Esophagus (tissue), 2 donors: ENCODE data around the gene GATA6. TPM values are rescaled to one million over a fixed set of nuclear protein-coding genes. Genes with fewer than 3 reads are reported as not detected.

Source experiments
- H3K27ac ChIP-seq, 2 donors: one replicate each; pipeline ENCODE4 v1.5.1; 2013; ENCODE audit warnings: low read depth in 2 of 2, mild to moderate bottlenecking in 2 of 2, inconsistent platforms in 1 of 2, low read length in 1 of 2, moderate library complexity in 1 of 2
- H3K27me3 ChIP-seq, 2 donors: one replicate each; pipeline ENCODE4 v1.6.1; 2013; ENCODE audit warnings: low read length in 2 of 2, control low read depth in 1 of 2, mild to moderate bottlenecking in 1 of 2; ENCODE audit not compliant: insufficient read depth in 2 of 2, control insufficient read depth in 1 of 2
- H3K36me3 ChIP-seq, 2 donors: one replicate each; pipeline ENCODE4 v1.6.1; 2013; ENCODE audit warnings: low read length in 1 of 2; ENCODE audit not compliant: control insufficient read depth in 2 of 2, insufficient read depth in 2 of 2
- H3K4me1 ChIP-seq, 2 donors: one replicate each; pipeline ENCODE4 v1.6.1; 2013; ENCODE audit warnings: low read length in 1 of 2; ENCODE audit not compliant: control insufficient read depth in 2 of 2, insufficient read depth in 2 of 2
- H3K4me3 ChIP-seq, 2 donors: one replicate each; pipeline ENCODE4 v1.5.1; 2013; ENCODE audit warnings: low read length in 2 of 2, mild to moderate bottlenecking in 2 of 2, low read depth in 1 of 2, moderate library complexity in 1 of 2
- H3K9me3 ChIP-seq, 2 donors: one replicate each; pipeline ENCODE4 v1.6.1; 2013; ENCODE audit warnings: mild to moderate bottlenecking in 2 of 2, low read depth in 1 of 2, low read length in 1 of 2, moderate library complexity in 1 of 2; ENCODE audit not compliant: control insufficient read depth in 2 of 2, insufficient read depth in 1 of 2
- WGBS, 2 donors: extraction: QIAGEN DNeasy Blood & Tissue Kit; methylation state at CpG; one replicate each; pipeline ENCODE4 v1.1.7; 2013; 5-methylcytosine and 5-hydroxymethylcytosine counted together
- polyA plus RNA-seq, 2 donors: library from polyadenylated mRNA; stranded (reverse); fragments of 200-250 nt; gene quantifications; one replicate each; pipeline ENCODE4 v1.2.3, GENCODE V29; 2013
- donor health status: healthy with polysubstance abuse.
- donor health status: Bipolar disorder and iron deficiency.

The GATA6 gene
- under 1 TPM; 0.35 to 0.41 TPM for polyA plus RNA-seq

DNA sequence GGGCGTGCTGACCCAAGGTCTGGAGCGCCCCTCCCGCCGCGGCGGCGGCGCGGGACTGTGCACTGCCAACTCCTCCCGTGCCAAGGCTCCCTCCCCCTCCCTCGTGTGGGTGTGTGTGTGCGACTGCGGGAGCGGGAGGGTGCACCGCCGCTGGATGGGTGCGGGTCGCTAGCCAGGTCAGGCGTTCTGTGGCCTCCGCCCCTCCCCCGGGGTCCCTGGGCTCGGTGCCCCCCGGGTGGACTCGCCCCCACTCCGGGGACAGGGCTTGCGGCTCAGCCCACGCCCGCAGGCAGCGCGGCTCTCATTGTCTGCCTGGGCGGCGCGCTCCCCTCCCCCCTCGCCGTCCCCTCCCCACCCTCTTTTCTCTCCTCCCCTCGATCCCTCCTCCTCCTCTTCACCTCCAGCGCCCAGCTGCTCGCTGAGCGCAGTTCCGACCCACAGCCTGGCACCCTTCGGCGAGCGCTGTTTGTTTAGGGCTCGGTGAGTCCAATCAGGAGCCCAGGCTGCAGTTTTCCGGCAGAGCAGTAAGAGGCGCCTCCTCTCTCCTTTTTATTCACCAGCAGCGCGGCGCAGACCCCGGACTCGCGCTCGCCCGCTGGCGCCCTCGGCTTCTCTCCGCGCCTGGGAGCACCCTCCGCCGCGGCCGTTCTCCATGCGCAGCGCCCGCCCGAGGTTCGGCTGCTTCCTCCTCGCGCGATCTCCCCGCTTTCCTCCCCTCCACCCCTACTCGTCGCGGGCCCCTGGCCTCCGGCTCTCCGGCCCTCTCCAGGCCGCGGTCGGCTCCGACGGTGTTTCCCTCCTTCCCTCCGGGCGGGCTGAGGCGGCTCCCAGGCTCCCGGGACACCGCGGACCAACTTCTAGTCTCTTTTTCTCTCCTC is at the start of gene GATA6:
GATA6 (plus strand) TSS at position 579 of the 878 bp plus-strand sequence. CDS start 1,556 bp downstream, outside the sequence.
- WGBS, 2 donors: 1% methylated on average over 58 to 87 of the region's 87 CpGs

DNA sequence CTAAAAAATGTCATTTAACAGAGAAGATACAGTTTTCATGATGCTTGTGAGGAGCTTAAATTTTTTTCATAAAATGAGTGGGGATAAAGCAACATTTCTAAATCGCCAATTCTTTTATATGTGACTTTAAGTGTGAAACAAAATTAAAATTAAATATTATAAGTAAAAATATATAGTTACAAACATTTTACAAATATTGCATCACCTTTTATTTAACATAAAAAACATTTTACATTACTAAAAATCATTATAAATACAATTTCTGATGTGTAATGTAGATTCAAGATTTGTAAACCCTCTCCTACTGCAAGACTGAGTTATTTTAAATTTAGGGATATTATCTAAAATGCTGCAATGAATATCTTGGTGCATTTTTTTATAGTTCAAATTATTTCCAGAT is 44.4 kb upstream of the GATA6 start:
- 92 to 95% methylated on average over 1 of the region's 1 CpG for WGBS, 2 donors
- H3K27ac ChIP-seq: no peak overlapping the region
- H3K4me1 ChIP-seq: no peaks in the 10 kb centered on the region
- no peaks in the 10 kb centered on the region for H3K27me3 ChIP-seq
- H3K36me3 ChIP-seq: no peaks in the 10 kb centered on the region
- no peaks in the 10 kb centered on the region for H3K9me3 ChIP-seq
- H3K4me3 ChIP-seq: no peak overlapping the region

More for the DNA sequence above, at the start of gene GATA6:
- Histone ChIP-seq H3K27me3 (peaks cover 2 to 32% of the 10 kb centered on the region in 2 donors), H3K9me3 (peaks cover 2 to 3% of the 10 kb centered on the region in 2 donors), H3K4me1 (peaks cover 10 to 11% of the 10 kb centered on the region in 2 donors), H3K36me3 (no peaks in the 10 kb centered on the region), H3K4me3 (peak within 1 kb of the TSS; percentile 71 to 76), H3K27ac (peak within 1 kb of the TSS; percentile 54 to 78)

- Histone ChIP-seq H3K4me3 (no peak overlapping the region), H3K36me3 (no peaks in the 10 kb centered on the region), H3K4me1 (no peaks in the 10 kb centered on the region), H3K27ac (no peak overlapping the region), H3K27me3 (no peaks in the 10 kb centered on the region), H3K9me3 (peaks cover 0 to 3% of the 10 kb centered on the region in 2 donors)
- WGBS, 2 donors: 55 to 66% methylated on average over 5 of the region's 5 CpGs
These were observed 40.4 kb upstream of the GATA6 start for GRCh38 chr18:22128954-22129353.

- Histone ChIP-seq H3K4me1 (no peaks in the 10 kb centered on the region), H3K27ac (no peak overlapping the region), H3K4me3 (no peak overlapping the region), H3K36me3 (no peaks in the 10 kb centered on the region), H3K9me3 (peaks cover 0 to 3% of the 10 kb centered on the region in 2 donors), H3K27me3 (no peaks in the 10 kb centered on the region)
- 44 to 58% methylated on average over 1 of the region's 1 CpG for WGBS, 2 donors
These were observed 39.6 kb upstream of the GATA6 start for GRCh38 chr18:22129778-22130177.

GRCh38 chr18:22132258-22132657 is 37.1 kb upstream of the GATA6 start:
- Histone ChIP-seq H3K27ac (no peak overlapping the region), H3K36me3 (no peaks in the 10 kb centered on the region), H3K4me1 (no peaks in the 10 kb centered on the region), H3K27me3 (no peaks in the 10 kb centered on the region), H3K4me3 (no peak overlapping the region), H3K9me3 (peaks cover 0 to 3% of the 10 kb centered on the region in 2 donors)
- WGBS, 2 donors: 76 to 77% methylated on average over 2 of the region's 2 CpGs

GRCh38 chr18:22132763-22133162 is 36.6 kb upstream of the GATA6 start:
- Histone ChIP-seq H3K27ac (no peak overlapping the region), H3K9me3 (peaks cover 0 to 3% of the 10 kb centered on the region in 2 donors), H3K4me1 (no peaks in the 10 kb centered on the region), H3K27me3 (no peaks in the 10 kb centered on the region), H3K36me3 (no peaks in the 10 kb centered on the region), H3K4me3 (no peak overlapping the region)
- 82 to 86% methylated on average over 2 of the region's 2 CpGs for WGBS, 2 donors

- Histone ChIP-seq H3K36me3 (no peaks in the 10 kb centered on the region), H3K27me3 (no peaks in the 10 kb centered on the region), H3K4me1 (no peaks in the 10 kb centered on the region), H3K27ac (no peak overlapping the region), H3K9me3 (peaks cover 0 to 3% of the 10 kb centered on the region in 2 donors), H3K4me3 (no peak overlapping the region)
- WGBS, 2 donors: 58 to 62% methylated on average over 4 of the region's 4 CpGs
These were observed 33.0 kb upstream of the GATA6 start for GRCh38 chr18:22136395-22136794.

DNA sequence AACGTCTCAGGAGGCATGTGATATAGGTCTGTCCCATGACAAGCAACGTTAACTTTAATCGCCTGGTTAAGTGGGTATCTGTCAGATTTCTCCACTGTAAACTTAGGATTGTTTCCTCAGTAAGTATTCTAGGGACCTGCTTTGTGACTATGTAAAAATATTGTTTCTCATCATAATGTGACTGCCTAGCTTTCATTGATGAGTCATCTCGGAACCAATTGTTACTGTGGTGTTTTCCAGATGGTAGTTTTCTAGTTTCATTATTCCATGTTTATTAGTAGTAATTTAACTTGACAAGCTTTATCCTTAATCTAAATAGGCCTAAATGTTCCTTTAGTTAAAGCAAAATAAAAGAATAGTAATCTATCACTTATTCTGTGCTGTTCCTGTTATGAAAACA is 28.2 kb upstream of the GATA6 start:
- Histone ChIP-seq H3K27me3 (no peaks in the 10 kb centered on the region), H3K4me3 (no peak overlapping the region), H3K9me3 (no peaks in the 10 kb centered on the region), H3K4me1 (no peaks in the 10 kb centered on the region), H3K36me3 (no peaks in the 10 kb centered on the region), H3K27ac (no peak overlapping the region)
- WGBS, 2 donors: 75 to 77% methylated on average over 4 of the region's 4 CpGs

DNA sequence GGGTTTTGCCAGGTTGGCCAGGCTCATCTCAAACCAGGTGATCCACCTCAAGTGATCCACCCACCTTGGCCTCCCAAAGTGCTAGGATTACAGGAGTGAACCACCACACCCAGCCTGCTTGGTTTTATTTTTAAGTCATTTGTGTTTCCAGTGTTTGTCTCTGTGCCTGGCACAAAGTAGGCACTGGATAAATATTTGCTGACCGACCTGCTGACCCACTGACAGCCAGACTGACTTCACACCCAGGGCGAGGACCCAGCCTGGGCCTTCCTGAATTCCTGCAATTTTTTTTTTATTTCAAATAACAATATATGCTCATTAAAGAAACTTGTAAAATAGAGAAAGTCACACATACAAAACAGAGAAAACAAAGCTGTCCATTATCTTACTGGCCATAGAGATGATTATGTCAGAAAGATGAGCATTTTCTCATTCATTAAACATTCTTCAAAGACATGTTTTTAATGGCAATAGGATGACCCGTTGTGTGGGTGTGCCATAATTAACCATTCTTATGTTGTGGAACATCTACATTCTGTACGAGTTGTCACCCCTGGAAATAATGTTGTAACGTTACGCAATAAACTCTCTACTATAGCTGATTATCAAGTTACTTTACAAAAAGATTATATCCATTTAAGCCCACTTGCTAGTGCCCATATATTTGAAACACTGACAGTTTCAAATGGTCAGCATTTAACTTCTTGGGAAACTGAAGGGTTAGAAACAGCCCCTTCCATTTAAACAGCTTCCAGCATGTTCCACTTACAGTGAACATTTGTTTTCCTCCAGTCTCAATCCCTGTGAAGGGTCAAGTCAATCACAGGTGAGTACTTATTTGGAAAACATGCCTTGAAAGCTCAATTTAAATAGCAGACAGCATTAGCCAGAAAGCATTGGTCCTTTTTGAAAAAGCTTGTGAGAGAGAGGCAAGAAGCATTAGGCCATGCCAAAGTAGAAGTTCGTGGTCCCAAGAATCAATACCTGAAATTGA is 25.7 kb upstream of the GATA6 start:
- no peaks in the 10 kb centered on the region for H3K27me3 ChIP-seq
- H3K4me1 ChIP-seq: no peaks in the 10 kb centered on the region
- WGBS, 2 donors: 78 to 84% methylated on average over 7 of the region's 7 CpGs
- no peaks in the 10 kb centered on the region for H3K36me3 ChIP-seq
- H3K4me3 ChIP-seq: no peak overlapping the region
- H3K9me3 ChIP-seq: no peaks in the 10 kb centered on the region
- H3K27ac ChIP-seq: no peak overlapping the region
